ENCODE data around the gene SLC39A3.

SLC39A3 gene, protein sequence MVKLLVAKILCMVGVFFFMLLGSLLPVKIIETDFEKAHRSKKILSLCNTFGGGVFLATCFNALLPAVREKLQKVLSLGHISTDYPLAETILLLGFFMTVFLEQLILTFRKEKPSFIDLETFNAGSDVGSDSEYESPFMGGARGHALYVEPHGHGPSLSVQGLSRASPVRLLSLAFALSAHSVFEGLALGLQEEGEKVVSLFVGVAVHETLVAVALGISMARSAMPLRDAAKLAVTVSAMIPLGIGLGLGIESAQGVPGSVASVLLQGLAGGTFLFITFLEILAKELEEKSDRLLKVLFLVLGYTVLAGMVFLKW

DNA sequence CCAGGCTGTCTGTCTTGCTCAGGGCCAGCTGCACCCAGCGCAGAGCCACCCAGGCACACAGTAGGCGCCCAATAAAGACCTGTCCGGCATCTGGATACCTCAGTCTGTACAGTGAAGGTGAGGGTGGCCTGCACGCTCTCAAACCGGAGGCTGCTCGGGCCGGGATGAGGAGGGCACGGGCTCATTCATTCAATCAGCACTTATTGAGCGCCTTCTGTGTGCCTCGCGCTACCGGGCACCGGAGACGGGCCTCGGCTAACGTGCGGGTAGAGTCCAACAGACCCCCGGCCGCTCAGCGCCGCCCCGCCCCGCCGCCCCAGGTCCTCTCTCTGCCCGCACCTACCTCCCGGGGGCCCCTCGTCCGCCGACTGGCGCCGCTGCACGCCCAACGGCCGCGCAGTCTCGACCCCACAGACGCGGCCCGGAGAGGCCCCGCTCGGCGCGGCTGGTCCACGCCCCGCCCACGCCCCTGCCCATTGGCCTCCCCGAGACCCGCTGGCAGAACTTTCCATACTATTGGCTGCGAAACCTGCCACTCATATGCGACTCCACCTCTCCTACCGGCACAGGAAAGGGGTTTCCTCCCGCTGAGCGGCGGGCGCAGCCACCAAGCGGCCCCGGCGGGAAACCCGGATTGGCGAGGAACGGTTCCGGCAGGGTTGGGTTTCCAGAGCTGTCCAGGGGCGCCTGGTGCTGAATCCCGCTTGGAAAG is at the start of gene SLC39A3:
TSS of gene SLC39A3 (minus strand) at position 416 of the 712 bp plus-strand sequence. CDS start 2,760 bp downstream, outside the sequence.
- DNase-seq, result peak; percentile 87

DNA sequence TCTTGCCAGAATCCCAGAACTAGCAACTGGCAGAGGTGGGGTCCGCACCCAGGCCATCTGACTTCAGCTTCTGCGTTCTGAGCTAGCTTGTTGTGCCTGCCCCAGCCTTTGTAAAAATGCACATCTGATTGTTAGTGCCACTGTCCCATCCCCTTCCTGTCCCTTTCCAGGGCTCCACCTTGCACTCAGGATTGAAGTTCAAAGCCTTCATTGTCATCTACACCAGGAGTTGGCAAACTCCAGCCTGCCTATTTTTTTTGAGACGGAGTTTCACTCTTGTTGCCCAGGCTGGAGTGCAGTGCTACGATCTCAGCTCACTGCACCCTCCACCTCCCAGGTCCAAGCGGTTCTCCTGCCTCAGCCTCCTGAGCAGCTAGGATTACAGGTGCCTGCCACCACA is 48.4 kb upstream of the SLC39A3 start:
- no peak for DNase-seq

DNA sequence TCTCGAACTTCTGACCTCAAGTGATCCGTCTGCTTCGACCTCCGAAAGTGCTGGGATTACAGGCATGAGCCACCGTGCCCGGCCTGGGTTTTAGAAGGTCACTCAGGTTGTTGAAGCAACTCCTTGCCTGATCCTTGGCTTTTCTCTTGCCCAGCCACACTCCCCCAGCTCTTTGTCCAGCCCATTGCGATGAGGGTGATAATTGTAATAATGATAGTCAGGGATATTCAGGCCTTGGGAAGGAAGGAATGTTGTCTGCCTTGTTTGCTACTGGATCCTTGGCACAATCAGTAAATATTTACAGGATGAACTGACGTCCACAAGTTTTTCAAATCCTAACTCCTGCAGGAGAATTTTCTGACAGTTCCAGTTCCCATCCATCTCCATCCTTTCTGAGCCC is 47.3 kb upstream of the SLC39A3 start:
- no peak for DNase-seq

DNA sequence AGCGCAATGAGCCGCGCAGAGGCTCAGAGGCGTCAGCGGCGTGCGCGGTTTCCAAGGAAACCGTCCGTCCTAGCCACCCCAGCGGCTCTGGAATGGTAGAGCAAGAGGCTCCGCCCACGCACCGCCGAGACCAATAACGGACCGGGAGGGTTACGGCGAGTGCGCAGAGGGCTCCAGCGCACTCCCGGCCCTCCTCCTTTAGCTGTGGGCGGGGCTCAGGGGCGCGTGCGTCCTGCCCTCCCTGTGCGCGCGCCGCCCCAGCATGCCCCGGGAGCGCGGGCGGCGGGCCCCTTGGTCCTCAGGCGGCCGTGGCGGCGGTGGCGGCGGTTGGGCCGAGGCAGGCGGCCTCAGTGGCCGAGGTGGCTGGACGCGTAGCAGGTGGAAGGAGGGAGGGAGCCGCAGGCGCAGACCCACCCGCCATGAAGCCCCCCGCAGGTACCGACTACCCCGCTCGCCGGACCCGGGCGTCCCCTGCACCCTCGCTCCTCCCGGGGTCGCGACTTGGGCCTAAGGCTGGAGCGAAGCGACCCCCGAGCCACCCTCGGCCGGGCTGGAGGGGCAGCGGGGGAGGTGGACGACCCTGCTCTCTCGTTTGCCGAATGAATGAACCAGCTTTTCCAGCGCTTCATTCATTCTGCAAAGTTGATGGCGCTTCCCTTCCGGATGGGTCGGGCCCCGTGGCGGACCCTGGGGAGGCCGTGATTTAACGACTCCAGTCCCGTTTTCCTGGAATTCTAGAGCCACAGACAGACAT is 45.6 kb upstream of the SLC39A3 start, which contains the start of gene THOP1:
TSS of gene THOP1 (plus strand) at position 260 of the 754 bp plus-strand sequence. CDS start at position 420, 160 bp downstream.
- peak; percentile 93 for DNase-seq

GRCh38 chr19:2783781-2784145 is 43.9 kb upstream of the SLC39A3 start:
- DNase-seq, result no peak

DNA sequence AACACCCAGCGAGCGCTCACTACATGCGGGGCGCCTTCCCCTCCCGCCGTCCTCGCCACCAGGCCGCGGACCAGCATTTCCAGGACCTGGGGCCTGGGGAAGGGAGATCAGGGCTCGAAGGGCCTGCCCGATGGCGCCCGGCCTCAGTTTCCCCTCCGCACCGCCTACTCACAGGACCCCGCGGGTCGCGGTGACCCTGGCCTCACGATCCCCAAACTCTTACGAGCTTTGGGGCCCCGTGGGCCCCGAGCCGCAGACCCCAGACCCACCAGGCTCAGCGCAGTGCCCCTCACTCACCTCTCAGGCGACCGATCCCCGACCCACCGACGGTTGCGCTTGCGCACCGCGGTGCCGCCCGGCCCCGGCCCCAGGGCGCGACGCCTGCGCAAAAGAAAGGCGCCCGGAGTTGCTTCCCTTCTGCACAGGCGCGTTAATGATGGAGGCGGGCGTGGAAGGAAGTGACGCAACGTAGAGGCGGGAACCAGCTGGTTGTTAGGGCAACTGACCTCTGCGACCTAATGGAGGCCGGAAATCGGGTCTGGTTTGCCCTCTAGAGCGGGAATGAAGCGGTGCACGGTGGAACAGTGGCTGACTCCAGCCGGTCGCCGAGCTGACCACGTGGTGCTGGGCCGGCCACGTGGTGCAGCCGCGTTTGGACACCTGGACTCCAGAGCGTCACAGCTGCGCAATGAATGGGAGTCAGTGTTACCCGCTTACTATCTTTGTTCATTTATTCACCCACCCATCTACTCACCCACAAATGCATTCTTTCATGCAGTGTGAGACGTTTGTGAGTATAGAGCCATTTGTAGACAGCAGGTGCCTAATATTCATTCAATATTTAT is 43.3 kb upstream of the SLC39A3 start, which contains the start of gene SGTA:
TSS of gene SGTA (minus strand) at position 338 of the 845 bp plus-strand sequence. CDS start 14,205 bp downstream, outside the sequence.
- peak; percentile 89 for DNase-seq

GRCh38 chr19:2782329-2782935 is 42.6 kb upstream of the SLC39A3 start:
- no peak for DNase-seq

DNA sequence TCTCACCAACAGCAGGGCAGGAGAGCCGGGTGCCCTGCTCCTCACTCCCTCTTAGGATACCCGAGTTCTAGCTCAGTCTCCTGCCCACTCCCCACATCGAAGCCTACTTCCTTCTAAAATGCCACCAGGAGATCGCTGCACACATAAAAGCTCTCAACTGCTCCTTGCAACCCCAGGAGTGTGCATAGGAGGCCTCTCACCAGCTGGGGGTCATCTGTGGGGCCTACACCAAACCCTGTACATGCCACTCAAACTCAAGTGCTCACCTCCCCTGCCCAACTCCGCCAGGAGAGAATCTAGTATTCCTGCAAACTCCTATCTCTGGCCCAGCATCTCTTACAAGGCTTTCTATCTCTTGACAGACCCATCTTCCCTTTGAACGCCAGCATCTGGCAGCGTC is 40.5 kb upstream of the SLC39A3 start:
- DNase-seq, result no peak

GRCh38 chr19:2779121-2779740 is 39.4 kb upstream of the SLC39A3 start:
- no peak for DNase-seq

GRCh38 chr19:2777952-2778683 is 38.3 kb upstream of the SLC39A3 start:
- DNase-seq, result no peak

DNA sequence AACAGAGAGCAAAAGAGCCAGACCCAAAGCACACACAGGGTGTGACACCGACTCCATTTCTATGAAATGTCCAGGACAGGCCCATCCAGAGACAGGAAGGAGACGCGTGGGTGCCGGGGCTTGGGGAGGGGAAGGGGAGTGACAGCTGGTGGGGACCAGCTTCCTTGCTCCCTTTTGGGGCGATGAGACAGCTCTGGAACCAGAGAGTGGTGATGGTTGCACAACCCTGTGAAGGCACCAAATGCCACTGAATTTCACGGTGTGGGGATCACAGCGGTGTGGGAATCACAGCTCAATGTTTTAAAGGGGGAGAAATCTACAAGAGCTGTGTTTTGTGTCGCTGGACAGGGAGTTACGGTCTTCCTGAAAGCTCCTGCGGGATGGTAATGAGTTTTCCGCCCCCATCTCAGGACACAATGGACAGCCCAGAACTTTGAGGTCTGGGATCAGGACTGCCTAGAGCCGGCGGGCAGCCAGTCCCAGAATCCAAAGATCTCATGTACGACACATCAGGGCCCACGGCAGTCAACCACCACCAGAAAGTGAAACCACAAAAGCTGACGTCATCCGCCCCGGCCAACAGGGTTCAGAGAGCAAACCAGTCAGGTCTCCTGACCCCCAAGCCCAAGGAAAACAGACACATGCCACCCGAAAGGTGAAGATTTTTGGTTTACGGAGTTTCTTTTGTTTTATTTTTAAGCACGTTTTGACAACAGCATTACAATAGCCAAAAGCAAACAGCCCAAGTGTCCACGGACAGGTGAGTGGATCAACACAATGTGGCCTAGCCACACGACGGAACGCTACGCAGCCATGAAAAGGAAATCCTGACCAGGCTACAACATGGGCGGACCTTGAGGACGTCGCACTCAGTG is 36.0 kb upstream of the SLC39A3 start:
- no peak for DNase-seq

DNA sequence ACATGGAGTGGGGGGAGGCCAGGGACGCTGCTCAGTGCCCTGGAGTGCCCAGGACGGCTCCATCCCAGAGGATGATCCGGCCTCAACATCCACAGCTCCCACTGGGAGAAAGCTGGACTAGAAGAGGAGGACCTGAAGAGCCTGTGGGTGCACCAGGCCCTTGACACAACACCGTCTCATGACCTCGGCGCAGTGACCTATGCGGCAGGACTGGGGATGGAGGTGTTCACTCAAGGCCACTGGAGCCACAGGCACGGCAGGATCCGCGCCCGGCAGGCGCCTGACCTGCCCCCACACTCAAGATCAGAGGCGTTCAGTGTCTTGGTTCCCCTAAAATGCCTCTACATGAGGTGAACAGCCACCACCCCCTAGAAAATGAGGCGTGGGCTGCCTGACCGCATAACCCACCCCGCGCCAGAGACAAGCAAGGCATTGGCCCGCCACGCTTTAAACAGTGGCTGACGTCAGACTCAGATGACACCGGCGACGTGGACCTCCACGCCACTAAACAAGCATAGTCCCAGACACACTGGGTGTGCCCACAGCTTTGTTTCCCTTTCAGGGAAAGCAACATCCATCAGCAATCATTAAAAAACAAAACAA is 35.2 kb upstream of the SLC39A3 start:
- no peak for DNase-seq

DNA sequence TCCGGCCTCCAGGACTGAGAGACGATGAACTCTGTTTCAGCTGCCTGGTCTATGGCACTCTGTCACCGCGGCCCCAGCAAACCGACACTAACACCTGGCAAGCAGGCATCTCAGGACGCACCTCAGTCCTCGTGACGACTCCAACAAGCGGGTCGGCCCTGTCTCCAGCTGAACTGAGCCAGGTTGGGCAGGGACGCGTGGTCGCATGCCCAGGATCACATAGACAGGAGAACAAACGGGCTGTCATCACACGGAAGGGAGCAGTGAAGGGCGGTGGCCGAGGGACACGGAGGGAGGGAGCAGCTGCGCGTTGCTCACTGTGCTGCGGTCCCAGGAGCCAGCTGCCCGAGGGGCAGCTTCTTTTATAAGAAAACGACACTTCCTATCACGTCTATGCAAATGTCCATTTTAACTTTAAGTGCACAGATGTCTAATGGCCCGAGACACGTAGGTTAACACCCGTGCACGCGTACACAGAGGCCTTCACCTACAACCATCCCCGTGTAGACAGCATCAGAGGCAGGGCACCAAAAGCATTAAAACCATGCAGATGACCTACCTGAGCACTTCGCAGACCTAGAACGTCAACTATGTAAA is 34.4 kb upstream of the SLC39A3 start:
- DNase-seq, result no peak

GRCh38 chr19:2771786-2772674 is 32.2 kb upstream of the SLC39A3 start:
- DNase-seq, result no peak

DNA sequence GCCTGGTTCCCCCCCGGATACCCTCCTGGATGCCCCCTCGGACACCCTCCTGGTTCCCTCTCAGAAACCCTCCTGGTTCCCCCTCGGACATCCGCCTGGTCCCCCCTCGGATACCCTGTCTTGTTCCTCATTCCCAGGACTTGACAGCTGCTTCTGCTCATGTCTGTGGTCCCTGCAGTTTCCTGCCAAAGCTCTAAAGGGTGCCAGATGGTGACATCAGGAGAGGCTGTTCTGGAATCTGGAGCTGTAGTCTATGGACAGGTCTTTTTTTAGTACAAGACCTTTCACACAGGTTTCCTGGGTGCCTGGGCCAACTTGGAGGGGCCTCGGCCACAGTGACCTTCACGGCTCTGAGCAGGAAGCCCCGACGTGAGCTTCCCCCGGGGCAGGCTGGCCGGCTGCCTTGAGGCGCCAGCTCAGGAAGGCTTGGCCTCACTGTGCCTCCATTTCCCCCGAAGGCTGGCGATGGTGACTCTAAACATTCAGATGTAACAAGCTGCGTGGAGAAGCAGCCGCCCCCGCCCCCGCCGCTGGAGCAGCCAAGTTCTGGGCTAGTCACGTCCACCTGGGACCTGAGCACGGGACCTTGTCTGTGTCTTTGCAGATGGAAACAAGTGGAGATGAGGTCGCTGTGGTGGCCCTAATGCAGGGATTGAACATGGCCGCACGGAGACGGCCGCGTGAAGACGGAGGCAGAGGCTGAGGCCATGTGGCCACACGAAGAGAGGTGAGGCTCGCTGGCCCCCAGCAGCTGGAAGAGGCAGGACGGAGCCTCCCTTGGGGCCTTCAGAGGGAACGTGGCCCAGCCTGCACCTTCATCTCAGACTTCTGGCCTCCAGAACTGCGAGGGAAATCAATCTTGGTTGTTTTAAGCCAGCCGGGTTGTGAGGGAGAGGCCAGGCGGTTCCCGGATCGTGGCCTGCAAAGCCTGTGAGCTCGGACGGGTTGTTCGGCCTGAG is 30.5 kb upstream of the SLC39A3 start:
- DNase-seq, result no peak

- DNase-seq, result no peak
Observed at GRCh38 chr19:2769218-2769617, 29.4 kb upstream of the SLC39A3 start.
